GM18517 (cell line): Measurements from ENCODE around the gene ASB13.

Experiments
- ATAC-seq: cut with Tn5 transposase; IDR thresholded peaks from one replicate; pipeline ENCODE4 v1.9.1; 2021; ENCODE audit warnings: mild to moderate bottlenecking, moderate library complexity; ENCODE audit not compliant: unreplicated experiment

Gene ASB13

GRCh38 chr10:5648494-5649457 lies 17.6 kb downstream of the ASB13 start:
- ATAC-seq: no peak

- ATAC-seq: no peak
These were observed 18.7 kb downstream of the ASB13 start for GRCh38 chr10:5647507-5648240.

- no peak for ATAC-seq
These were observed 20.3 kb downstream of the ASB13 start for GRCh38 chr10:5645944-5646617.

GRCh38 chr10:5645375-5645774 lies 21.0 kb downstream of the ASB13 start:
- ATAC-seq: no peak

GRCh38 chr10:5644930-5645329 lies 21.5 kb downstream of the ASB13 start:
- ATAC-seq: no peak

- ATAC-seq: no peak
These were observed 22.9 kb downstream of the ASB13 start for GRCh38 chr10:5643346-5644067.

- ATAC-seq: no peak
These were observed 24.9 kb downstream of the ASB13 start for GRCh38 chr10:5641501-5641900.

GRCh38 chr10:5640501-5640900 lies 25.9 kb downstream of the ASB13 start:
- ATAC-seq: no peak

- no peak for ATAC-seq
These were observed 26.4 kb downstream of the ASB13 start for GRCh38 chr10:5640036-5640435.

- no peak for ATAC-seq
These were observed 27.3 kb downstream of the ASB13 start for GRCh38 chr10:5639066-5639465.

- ATAC-seq: no peak
These were observed 27.9 kb downstream of the ASB13 start for GRCh38 chr10:5638494-5638893.

GRCh38 chr10:5634918-5635317 lies 31.5 kb downstream of the ASB13 start:
- ATAC-seq: no peak

GRCh38 chr10:5633166-5633749 lies 33.1 kb downstream of the ASB13 start:
- no peak for ATAC-seq

- ATAC-seq: no peak
These were observed 33.9 kb downstream of the ASB13 start for GRCh38 chr10:5632446-5632845.

- no peak for ATAC-seq
These were observed 34.5 kb downstream of the ASB13 start for GRCh38 chr10:5631936-5632335.

GRCh38 chr10:5630112-5630436 lies 36.3 kb downstream of the ASB13 start:
- no peak for ATAC-seq

- ATAC-seq: peak; percentile 86
These were observed 36.9 kb downstream of the ASB13 start for GRCh38 chr10:5629303-5630111.

GRCh38 chr10:5628451-5629302 lies 37.7 kb downstream of the ASB13 start:
- no peak for ATAC-seq
